C1 segment of cervical spinal cord (tissue), 14 donors: ENCODE results near the gene TBC1D22A.
"Not testable (repeated sequence)": the region's sequence is repeated elsewhere in the genome, so short reads cannot be mapped to it uniquely, and the experiment has no call there.

Source experiments
- DNase-seq, 14 donors: peaks; one replicate each; lab custom pipeline; 2025; lab: John Stamatoyannopoulos, UW

The TBC1D22A gene

GRCh38 chr22:47115921-47116320 lies 353.5 kb downstream of the TBC1D22A start:
- no peak for DNase-seq

GRCh38 chr22:47116426-47117341 lies 354.2 kb downstream of the TBC1D22A start:
- no peak for DNase-seq

GRCh38 chr22:47117442-47117841 lies 355.0 kb downstream of the TBC1D22A start:
- not testable (repeated sequence) for DNase-seq

- DNase-seq, result no peak
Measured at GRCh38 chr22:47119181-47119580, 356.7 kb downstream of the TBC1D22A start.

- DNase-seq, result no peak
Measured at GRCh38 chr22:47120399-47120798, 357.9 kb downstream of the TBC1D22A start.

GRCh38 chr22:47121791-47122190 lies 359.3 kb downstream of the TBC1D22A start:
- no peak for DNase-seq

GRCh38 chr22:47122441-47123000 lies 360.1 kb downstream of the TBC1D22A start:
- no peak for DNase-seq

- no peak for DNase-seq
Measured at GRCh38 chr22:47123006-47123826, 360.8 kb downstream of the TBC1D22A start.

- DNase-seq, result no peak
Measured at GRCh38 chr22:47123827-47124442, 361.5 kb downstream of the TBC1D22A start.

GRCh38 chr22:47124451-47124881 lies 362.0 kb downstream of the TBC1D22A start:
- DNase-seq, result no peak

- DNase-seq, result no peak
Measured at GRCh38 chr22:47124961-47125360, 362.5 kb downstream of the TBC1D22A start.

- no peak for DNase-seq
Measured at GRCh38 chr22:47125603-47126002, 363.2 kb downstream of the TBC1D22A start.

- DNase-seq, result no peak
Measured at GRCh38 chr22:47126344-47126811, 363.9 kb downstream of the TBC1D22A start.

- no peak for DNase-seq
Measured at GRCh38 chr22:47127441-47127871, 365.0 kb downstream of the TBC1D22A start.

GRCh38 chr22:47128216-47128615 lies 365.8 kb downstream of the TBC1D22A start:
- no peak for DNase-seq

- no peak for DNase-seq
Measured at GRCh38 chr22:47128622-47129215, 366.3 kb downstream of the TBC1D22A start.

- DNase-seq, result no peak
Measured at GRCh38 chr22:47129902-47130635, 367.6 kb downstream of the TBC1D22A start.

- DNase-seq, result peak in 1 of 14 donors; percentile 66
Measured at GRCh38 chr22:47130883-47131631, 368.6 kb downstream of the TBC1D22A start.

- no peak for DNase-seq
Measured at GRCh38 chr22:47131632-47132427, 369.4 kb downstream of the TBC1D22A start.
